Esophagus squamous epithelium (tissue), 4 donors: ENCODE measurements around the gene KIAA0930.

Experiments used
- POLR2A ChIP-seq, 4 donors: fragments of 450-650 bp; IDR thresholded peaks; one replicate each; pipeline ENCODE4 v1.6.1; 2017; ENCODE audit warnings: antibody characterized with exemption in 4 of 4, mild to moderate bottlenecking in 4 of 4, moderate library complexity in 3 of 4
- TF ChIP-seq, protein P1 (sequence below), 6 experiments: fragments of 450-650 bp in 4 of 6; fragments of 200-600 bp in 2 of 6; sonication (generic) in 2 of 6; IDR thresholded peaks; one replicate each; pipeline ENCODE4 v1.5.1; 2016 to 2019; ENCODE audit warnings: antibody characterized with exemption in 6 of 6, mild to moderate bottlenecking in 4 of 6, moderate library complexity in 4 of 6

DNA sequence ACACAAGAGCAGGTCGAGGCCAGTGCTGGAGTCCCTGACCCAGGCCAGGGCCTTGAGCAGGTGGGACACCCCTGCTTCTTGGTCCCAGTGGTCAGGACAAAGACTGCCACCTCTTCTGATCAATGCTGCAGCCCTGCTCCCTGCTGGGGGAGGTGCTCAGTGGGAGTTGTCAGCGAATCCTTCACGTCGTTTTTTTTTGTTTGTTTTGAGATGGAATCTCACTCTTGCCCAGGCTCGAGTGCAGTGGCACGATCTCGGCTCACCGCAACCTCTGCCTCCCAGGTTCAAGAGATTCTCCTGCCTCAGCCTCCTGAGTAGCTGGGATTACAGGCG, 42.3 kb downstream of the KIAA0930 start:
- TF ChIP-seq, protein P1, sequence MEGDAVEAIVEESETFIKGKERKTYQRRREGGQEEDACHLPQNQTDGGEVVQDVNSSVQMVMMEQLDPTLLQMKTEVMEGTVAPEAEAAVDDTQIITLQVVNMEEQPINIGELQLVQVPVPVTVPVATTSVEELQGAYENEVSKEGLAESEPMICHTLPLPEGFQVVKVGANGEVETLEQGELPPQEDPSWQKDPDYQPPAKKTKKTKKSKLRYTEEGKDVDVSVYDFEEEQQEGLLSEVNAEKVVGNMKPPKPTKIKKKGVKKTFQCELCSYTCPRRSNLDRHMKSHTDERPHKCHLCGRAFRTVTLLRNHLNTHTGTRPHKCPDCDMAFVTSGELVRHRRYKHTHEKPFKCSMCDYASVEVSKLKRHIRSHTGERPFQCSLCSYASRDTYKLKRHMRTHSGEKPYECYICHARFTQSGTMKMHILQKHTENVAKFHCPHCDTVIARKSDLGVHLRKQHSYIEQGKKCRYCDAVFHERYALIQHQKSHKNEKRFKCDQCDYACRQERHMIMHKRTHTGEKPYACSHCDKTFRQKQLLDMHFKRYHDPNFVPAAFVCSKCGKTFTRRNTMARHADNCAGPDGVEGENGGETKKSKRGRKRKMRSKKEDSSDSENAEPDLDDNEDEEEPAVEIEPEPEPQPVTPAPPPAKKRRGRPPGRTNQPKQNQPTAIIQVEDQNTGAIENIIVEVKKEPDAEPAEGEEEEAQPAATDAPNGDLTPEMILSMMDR (IDR thresholded peaks at IDR 0.05), result no peak
- no peak for TF ChIP-seq POLR2A (IDR thresholded peaks at IDR 0.05)
